Forelimb muscle (tissue), 1 donor: ENCODE measurements around the gene SH3RF3. TPM values are rescaled to one million over a fixed set of nuclear protein-coding genes. Genes with fewer than 3 reads are reported as not detected.

Experiments
- DNase-seq: peaks from one replicate; pipeline ENCODE4 v3.0.0-alpha.2; 2013; ENCODE audit warnings: low read depth
- polyA plus RNA-seq: library from polyadenylated mRNA; unstranded; fragments of 120-200 nt; gene quantifications from one replicate; pipeline ENCODE4 v1.2.1, GENCODE V29; 2013; ENCODE audit not compliant: insufficient read length

The SH3RF3 gene
- polyA plus RNA-seq, 1 donor, result 3.9 TPM

DNA sequence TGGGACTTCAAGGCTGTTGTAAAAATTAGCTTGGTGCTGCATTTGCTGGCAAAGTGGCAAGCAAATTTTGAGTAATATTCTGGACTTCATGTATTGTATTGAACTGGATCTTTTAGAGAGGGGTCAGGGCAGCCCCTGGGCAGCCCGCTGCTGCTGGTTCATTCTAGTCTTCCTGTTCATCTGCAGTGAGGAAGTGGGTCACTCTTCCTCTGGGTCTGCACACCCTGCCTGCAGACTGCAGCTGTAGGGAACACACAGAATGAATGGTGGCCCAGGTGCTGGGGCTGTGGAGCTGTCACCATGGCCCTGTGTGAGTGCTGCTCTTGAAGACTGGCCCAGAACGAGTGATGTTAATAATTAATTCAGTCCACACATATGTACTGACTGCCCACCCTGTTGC lies 9.4 kb downstream of the SH3RF3 start:
- DNase-seq, result no peak

DNA sequence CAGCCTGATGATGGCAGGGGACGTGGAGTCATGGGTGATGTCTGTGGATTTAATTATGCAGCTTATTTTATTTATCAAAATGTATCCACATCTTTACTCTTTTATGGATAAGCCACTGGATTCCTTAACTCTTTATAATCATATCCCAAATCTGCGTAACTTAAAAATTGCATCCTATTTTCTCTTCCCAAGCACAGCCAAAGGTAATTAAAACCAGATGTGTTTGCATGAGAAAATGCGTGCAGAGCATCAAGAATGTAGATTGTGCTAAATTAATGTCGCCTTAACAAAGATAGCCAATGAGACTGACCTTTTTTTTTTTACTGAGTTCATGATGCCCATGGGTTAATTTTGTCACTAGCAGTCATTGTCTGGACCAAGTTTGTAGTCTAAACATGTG lies 10.0 kb downstream of the SH3RF3 start:
- DNase-seq, result no peak

DNA sequence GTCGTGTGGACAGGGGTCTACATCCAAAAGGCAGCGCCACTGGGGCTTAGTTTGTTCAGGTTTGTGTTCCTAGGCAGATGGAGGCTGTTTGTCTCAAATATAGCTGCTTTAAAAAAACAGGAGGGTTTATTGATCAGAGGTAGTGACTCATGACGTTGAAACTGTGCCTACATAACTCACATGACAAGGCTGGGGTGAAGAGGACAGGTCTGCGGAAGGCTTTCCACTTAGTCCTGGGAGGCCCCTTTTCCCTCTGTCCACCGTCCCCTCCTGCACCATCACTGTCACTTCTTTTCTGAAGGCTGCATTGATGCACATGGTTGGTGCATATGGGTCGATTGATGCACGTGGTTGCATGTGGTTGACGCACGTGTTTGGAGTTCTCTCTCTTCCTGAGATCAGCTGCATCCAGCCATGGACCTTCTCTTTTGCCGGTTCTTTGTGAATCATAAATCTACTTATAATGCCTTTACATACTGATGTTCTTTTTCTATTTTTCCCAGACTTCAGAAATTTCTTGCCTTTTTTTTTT lies 10.9 kb downstream of the SH3RF3 start:
- no peak for DNase-seq

DNA sequence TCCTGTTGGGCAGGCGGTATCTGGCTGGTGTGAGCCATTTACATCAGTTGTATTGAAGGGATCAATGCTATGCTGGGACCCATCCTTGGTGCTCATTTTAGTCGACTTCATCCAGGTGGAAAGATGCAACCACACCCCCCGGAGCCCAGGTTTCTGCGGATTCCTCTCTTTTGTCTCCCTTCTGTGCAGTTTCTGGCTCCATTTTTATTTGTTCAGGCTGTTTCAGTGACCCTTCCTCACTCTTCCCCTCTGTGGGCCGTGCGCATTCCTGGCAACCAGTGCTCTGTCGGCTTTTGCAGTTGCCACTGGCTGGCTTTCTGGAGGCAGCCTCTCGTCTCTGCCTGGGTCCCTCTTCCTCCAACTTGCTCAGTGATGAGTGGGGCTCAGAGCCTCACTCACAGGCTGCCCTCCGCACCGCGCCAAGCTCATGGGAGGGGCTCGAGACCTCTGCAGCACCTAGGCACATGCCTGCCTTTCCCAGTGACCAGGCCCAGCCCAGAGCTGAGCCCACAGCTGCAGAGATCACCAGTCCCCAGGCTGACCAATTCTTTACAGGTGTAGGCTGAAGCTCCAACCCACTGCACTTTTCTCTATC lies 12.1 kb downstream of the SH3RF3 start:
- DNase-seq, result no peak

DNA sequence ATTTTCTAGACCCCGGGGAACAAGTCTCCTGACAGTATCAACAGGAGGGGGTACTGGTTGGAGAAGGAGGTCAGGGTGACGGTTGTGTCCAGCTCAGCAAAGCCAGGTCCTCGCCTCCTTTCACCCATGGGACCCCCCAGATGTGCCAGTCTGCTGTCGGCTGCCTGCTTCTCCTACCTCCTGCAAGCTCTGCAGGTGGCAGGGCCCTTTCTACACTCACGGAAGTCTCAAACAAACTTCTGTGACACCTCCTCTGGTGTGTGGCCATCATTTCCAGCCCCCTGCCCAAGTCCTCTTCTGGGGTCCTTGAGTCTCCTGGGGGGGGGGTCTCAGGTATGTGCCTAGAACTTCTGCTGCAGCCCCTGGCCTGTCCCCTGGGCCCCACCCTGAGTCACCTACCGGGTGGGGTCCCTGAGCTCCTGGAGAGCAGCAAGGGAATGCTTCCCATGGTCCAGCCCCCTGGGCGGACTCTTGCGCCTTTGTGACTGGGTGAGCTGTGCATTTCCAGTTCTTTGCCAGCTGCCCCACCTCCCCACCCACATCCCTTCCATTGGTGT lies 12.8 kb downstream of the SH3RF3 start:
- no peak for DNase-seq

DNA sequence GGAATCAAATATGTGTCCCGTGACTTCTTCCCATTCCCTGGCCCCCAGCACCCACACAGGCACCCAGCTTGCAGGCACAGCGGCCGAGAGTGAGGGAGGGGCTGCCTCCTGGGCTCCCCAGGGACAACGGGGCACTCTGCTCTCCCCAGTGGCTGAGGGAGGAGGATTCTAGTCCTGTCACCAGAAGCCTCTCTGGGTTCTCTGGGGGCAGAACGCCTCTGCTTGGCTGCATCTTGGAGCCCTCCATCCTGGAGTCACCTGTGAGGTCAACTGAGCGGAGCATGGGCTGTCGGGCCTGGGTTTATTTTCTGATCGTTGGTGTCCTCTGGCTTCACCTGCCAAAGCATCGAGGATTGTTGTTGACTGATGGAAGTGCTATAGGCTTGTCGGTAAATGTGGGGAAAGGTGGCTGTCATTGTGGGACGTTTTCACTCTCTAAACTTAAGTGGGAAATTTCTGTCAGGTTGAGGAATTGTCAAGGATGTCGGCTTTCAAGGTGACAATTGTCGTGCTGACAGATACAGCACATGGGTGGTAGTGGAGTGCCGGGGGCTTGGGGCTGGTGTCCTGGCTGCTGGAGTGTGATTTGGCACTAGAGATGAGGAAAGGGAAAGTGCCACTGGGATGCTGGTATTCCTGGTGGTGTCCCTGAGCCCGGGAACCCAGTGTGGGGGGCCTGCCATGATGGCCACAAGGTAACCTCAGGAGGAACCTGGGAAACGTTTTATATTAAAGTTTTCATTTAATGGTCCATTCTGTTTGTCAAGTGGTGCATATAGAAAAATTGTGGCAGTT lies 13.6 kb downstream of the SH3RF3 start:
- no peak for DNase-seq

DNA sequence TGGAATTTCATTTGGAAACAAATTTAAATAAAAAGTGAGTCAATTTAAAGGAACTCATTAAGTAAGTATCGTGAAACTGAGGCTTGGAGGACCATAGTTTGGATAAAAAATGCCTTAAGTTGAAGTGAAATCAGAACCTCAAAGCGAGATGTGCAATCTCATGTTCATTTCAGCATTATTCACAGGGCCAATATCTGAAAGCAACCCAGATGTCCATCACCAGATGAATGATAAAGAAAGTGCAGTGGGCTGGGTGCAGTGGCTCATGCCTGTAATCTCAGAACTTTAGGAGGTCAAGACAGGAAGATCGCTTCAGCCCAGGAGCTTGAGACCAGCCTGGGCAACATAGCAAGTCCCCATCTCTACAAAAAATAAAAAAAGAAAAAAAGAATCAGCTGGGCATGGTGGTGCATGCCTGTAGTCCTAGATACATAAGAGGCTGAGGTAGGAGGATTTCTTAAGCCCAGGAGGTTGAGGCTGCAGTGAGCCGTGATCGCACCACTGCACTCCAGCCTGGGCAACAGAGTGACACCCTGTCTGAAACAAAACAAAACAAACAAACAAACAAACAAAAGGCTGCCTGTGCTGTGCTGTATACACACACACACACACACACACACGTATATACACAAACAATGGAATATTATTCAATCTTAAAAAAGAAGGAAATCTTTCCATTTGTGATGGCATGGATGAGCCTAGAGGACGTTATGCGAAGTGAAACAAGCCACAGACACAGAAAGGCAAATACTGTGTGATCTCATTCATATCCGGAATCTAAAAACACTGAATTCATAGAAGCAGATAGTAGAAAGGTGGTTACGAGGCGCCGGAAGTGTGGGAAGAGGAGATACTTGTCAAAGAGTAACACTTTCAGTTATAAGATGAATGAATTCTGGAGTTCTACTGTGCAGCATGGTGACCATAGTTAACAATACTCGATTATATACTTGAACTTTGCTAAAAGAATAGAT lies 14.5 kb downstream of the SH3RF3 start:
- DNase-seq, result no peak

DNA sequence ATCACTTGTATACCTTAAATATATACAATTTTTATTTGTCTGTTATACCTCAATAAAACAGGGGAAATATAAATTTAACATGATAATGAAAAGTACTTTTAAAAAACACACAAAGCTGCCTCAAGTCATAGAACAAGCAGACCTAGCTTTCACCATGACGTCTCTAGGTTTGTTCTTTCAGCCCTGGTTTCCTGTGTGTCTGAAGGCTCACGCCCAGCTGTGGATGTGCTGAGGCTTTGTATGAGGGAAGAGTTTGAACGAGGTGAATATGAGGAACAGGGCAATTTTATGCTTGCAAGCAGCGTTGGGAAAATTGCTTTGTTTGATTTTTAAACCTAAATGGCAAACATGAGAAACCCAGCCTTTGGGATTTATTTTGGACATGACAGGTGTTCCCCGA lies 15.3 kb downstream of the SH3RF3 start:
- DNase-seq, result no peak

DNA sequence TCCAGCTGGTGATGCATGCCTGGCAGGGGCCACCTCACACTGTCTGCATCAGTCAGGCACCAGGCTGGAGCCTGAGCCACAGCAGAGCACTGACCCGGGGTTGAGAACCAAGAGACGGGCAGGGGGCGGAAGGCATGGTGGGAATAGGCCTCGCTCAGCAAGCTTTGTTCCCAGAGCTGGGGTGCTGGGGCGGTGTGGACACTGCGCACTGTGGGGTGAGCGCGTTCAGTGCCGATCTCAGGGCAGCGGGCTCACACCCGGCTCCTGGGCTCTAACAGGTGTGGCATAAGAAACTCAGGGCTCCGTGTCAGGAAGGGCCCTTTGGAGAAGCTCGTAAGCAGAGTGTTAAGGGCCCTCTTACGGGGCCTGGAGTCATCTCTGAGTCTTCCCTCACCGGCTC lies 15.7 kb downstream of the SH3RF3 start:
- DNase-seq, result no peak

DNA sequence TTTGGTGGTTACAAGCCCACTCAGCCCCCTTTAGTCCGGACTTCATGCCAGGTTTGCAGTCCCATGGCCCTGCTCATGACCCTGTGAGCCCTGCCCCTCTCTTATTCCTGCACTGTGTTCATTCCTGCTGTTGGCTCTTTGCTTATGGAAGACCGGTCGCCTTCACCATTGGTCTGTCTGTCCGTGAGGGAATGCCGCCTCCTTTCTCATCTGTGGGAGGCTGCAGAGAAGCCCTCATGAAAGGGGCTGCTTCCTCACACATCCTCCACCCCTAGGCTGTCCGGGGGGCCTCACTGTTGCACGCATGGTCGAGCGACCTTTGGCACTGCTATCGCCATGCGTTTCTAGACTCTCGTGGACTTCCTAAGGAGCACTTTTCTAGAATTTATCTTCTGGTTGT lies 16.3 kb downstream of the SH3RF3 start:
- DNase-seq, result no peak

DNA sequence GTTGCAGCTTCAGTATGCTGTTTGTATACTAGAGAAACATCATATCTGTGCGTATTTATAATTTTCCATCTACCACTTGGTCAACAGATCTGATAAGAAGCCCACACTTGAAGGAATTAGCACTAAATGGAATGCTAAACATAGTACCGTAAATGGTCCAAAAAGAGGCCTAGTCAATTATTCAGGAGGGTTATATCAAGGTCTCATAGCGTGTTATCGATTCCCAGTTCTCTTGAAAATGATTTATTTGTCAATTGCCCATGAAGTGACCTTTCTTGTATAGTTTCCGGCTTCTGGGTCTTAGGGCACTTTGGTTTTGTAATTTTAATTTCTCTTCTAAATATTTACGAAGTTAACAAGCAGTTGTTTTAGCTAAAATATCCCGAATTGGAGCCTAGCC lies 18.4 kb downstream of the SH3RF3 start:
- no peak for DNase-seq

DNA sequence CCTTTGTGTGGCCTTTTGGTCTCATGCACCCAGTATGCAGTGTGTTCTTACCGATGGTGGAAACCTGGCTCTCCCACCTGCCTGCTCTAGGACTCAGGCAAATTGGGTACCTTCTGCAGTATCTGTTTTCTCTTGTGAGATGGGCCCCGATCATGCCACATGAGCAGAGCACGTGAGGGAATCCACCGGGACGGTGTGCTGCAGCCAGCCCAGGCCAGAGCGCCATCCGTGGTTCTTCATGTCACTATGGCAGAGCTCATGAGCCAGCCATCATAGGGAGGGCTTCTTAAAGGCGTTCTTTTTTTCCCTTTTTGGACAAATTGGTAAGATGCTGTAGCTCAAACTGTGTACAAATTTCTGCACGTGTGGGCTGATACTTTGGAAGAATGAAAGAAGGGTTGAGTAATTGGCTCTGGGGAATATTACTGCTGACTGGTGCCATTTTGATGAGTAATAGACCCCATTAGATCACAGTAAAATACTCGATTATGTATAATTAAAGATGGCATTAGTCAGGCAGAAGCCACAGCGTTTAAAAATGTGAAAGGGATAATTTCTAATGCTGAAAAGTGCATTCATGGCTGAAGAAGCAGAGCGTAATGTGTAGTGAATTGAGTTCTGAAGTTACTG lies 19.2 kb downstream of the SH3RF3 start:
- no peak for DNase-seq

DNA sequence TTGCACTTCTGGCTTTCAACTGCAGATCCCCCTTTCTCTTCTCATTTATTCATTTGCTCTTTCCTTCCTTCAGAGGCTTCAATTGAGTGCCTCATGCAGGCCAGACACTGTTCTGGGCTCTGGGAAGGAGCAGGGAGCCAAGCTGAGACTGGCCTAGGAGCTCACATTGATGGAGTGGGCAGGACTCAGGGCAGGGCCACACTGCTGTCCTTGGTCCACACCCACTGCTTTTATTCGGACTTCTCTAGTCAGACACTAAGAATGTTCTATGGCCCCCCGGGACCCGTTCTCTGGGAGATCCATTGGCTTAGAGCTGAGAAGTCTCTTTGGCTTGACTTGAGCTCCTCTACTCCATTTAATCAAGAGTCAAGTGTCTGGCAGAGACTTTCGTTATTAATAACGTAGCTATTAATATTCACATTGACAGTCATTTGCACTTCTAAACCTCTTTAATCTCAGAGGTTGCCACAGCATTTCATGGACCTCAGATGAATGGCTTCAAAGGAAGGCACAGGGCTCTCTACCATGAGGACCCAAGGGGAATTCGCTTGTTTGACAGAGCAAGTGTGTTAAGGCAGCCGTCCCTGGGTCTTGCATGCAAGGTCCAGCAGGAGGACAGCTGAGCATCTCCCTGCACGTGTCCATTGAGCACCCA lies 20.1 kb downstream of the SH3RF3 start:
- DNase-seq, result no peak

DNA sequence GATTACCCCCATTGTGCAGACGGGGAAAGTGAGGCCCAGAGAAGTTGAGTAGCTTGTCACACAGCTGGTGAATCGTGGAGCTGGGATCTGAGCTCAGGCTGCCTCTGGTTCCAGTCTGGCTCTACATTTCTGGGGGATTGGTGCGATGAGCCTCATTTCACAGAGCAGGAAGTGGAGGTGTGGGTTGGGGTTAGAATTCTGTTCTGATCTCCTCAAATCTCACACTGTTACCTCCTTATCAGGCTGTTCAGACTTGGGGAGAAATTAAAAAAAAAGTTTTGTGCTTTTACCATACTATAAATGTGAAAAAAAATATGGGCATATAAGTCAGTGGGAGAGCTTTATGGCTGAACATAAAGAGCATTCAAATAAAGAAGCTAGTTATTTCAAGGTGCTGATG lies 21.6 kb downstream of the SH3RF3 start:
- DNase-seq, result no peak

DNA sequence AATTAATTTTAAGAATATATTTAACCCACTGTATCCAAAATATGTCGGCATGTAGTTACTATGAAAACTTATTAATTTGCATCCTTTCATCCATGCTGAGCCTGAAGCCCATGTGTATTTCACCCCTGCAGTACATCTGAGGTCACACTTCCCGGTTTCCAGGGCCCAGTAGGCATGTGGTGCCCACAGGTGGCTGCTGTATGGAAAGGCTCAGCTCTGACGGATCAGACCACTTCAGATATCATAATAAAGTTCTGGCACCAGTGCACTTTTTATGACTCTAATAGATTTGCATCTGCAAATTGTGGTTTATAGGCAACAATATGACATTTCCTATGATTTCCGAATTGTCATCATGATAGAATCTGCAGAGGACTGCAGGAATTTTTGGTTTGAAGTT lies 22.5 kb downstream of the SH3RF3 start:
- DNase-seq, result no peak

DNA sequence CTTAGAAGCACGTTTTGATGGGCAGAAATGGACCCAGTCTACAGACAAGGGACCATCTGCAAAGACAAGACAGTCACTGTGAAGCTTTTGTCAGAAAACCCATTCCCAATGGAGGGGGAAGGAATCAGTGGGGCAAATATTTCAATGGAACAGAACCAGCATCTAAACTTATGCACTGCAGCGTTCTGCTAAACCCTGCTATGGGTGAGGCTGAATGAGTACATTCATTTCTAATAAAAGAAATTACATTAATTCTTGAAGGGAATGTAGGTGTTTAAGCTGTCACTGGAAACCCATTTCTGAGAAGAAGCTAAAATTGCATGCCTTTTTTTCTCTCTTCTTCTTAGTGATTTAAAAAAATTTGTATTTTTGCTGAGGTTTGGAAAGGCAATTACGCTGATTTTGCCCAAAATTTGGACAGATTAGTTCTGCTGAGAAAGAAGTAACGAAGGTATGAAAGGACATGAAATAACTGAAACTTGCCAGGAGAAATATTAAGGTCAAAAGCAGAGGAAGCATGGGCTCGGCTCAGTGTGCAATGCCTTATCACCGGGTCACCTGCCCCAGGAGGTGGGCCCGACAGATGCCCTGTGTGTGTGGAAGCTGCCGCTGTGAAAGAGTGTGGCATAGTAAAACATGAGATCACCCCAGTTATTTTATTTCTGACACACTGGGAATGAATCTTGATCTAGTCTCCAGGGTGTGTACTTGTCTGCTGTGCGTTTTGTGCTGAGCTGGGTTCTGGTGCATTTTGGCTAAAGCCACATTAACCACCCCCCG lies 24.2 kb downstream of the SH3RF3 start:
- DNase-seq, result no peak

DNA sequence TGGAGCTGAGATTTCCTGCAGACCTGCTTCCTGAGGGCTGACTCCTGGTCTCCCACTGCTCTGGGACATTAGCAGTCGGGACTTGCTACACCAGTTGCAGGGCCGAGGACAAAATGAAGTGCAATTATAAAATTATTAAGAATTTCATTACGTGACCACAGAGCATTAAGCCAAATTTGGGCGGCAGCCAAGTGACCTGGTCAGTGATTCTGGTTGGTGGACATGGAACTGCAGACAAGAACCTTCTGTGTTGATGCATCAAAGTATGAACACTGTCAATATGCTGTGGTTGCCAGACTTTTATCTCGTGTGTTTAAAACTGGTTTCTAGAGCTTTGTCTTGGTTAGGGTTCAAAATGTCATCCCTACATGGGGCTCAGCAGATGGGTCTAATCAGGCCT lies 24.8 kb downstream of the SH3RF3 start:
- DNase-seq, result no peak

DNA sequence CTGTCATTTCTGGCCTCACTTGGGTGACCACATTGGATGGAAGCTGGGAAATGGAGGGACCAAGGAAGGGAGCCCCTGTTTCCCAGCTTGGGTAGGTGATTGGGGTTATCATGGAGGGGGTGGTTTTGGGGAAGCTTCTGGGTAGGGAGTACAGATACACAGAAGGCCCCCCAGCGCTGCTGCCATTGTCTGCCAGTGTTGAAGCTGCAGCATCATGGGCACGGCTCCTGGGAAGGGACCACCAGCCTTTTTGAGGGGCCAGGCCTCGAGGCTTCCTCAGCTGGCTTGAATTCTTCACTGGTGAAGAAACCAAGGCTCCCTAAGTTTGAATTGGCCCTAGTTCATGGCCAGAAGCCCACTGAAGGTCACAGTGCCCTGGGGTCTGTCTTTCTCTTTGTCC lies 25.2 kb downstream of the SH3RF3 start:
- DNase-seq, result no peak

DNA sequence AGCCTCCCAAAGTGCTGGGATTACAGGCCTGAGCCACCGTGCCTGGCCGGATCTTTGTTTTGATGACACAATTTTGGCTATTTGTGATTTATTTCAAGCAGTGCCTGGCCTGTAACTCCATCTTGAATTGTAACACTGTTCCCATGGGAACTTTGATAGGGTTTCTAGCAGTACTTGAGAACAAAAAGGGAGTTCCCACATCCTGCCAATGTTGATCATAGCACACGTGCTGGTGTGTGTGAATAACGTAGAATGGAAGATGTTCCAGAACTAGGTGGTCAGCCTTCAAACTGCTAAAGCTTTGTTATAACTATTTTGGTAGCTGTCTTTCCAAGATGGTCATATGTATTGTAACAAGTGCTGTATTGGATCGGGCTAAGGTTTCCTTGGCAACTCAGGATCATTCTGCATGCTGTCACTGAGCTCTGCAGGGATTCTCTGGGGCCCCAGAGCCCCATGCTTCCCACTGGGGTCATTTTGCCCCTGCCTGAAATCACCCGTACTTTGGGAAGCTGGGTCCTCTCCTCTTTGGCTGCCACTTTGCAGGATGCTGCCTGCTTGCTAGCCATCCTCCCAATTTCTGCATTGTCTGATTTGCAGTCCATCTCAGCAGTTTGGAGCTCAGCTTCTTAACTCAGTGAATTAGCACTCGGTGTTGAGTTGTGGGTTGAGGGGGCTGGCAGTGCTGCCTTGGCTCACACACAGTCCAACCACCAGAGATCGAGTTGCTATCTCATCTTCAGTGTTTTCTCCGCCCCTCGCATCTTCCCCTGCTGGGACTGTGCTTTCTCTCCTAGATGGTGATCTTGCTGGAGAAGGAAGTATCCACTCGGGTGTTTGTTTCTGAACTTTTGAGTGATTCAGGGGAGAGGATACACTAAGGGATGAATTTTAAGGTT lies 26.8 kb downstream of the SH3RF3 start:
- DNase-seq, result no peak
